GM19043 (cell line): Measurements from ENCODE around the gene REX1BD.
A peak's percentile ranks its signal among the peaks of the same experiment; 100 is the strongest.
"Not testable (repeated sequence)": the region's sequence is repeated elsewhere in the genome, so short reads cannot be mapped to it uniquely, and the experiment has no call there.

ENCODE experiments used
- ATAC-seq: cut with Tn5 transposase; IDR thresholded peaks from one replicate; pipeline ENCODE4 v1.9.1; 2021; ENCODE audit warnings: low read depth; ENCODE audit not compliant: unreplicated experiment

REX1BD gene

GRCh38 chr19:18576383-18576782 is 12.2 kb upstream of the REX1BD start:
- no peak for ATAC-seq

GRCh38 chr19:18577365-18577914 is 11.2 kb upstream of the REX1BD start:
- no peak for ATAC-seq

- ATAC-seq, result no peak
Observed at GRCh38 chr19:18580311-18580710, 8.3 kb upstream of the REX1BD start.

GRCh38 chr19:18586306-18586705 is 2.3 kb upstream of the REX1BD start:
- no peak for ATAC-seq

- no peak for ATAC-seq
Observed at GRCh38 chr19:18587561-18587960, 1.0 kb upstream of the REX1BD start.

- ATAC-seq, result no peak
Observed at GRCh38 chr19:18587962-18588610, 512 bp upstream of the REX1BD start.

GRCh38 chr19:18589380-18590272 is 1.0 kb downstream of the REX1BD start:
- ATAC-seq, result peak; percentile 5

GRCh38 chr19:18590273-18591272 is 2.0 kb downstream of the REX1BD start:
- no peak for ATAC-seq

GRCh38 chr19:18591735-18592385 is 3.3 kb downstream of the REX1BD start:
- no peak for ATAC-seq

- not testable (repeated sequence) for ATAC-seq
Observed at GRCh38 chr19:18592732-18593131, 4.1 kb downstream of the REX1BD start.

GRCh38 chr19:18593367-18594095 is 4.9 kb downstream of the REX1BD start:
- no peak for ATAC-seq

GRCh38 chr19:18594096-18594823 is 5.7 kb downstream of the REX1BD start:
- peak; percentile 66 for ATAC-seq

GRCh38 chr19:18594824-18595373 is 6.3 kb downstream of the REX1BD start:
- ATAC-seq, result no peak

- no peak for ATAC-seq
Observed at GRCh38 chr19:18595475-18595874, 6.9 kb downstream of the REX1BD start.

GRCh38 chr19:18596752-18597157 is 8.2 kb downstream of the REX1BD start:
- no peak for ATAC-seq

GRCh38 chr19:18597809-18598660 is 9.4 kb downstream of the REX1BD start:
- ATAC-seq, result no peak

- ATAC-seq, result no peak
Observed at GRCh38 chr19:18599485-18599884, 10.9 kb downstream of the REX1BD start.
